GM12872 (cell line): ENCODE data around the gene AFMID.

Source experiments
- CTCF ChIP-seq: IDR thresholded peaks from 3 replicates; pipeline ENCODE4 v1.5.1; 2011; ENCODE audit warnings: low read depth, mild to moderate bottlenecking, low read length, moderate library complexity; ENCODE audit not compliant: insufficient read depth

AFMID gene

GRCh38 chr17:78230252-78230962, 43.2 kb downstream of the AFMID start:
- no peak for TF ChIP-seq CTCF

- no peak for TF ChIP-seq CTCF
Measured at GRCh38 chr17:78230996-78231935, 44.1 kb downstream of the AFMID start, which contains the start of gene TMEM235. Gene TMEM235, plus strand, starts transcription at chr17:78231631. Its CDS starts 393 bp downstream, at chr17:78232024.

- no peak for TF ChIP-seq CTCF
Measured at GRCh38 chr17:78231991-78232858, 45.1 kb downstream of the AFMID start.

GRCh38 chr17:78232859-78233173, 45.7 kb downstream of the AFMID start:
- TF ChIP-seq CTCF = no peak

DNA sequence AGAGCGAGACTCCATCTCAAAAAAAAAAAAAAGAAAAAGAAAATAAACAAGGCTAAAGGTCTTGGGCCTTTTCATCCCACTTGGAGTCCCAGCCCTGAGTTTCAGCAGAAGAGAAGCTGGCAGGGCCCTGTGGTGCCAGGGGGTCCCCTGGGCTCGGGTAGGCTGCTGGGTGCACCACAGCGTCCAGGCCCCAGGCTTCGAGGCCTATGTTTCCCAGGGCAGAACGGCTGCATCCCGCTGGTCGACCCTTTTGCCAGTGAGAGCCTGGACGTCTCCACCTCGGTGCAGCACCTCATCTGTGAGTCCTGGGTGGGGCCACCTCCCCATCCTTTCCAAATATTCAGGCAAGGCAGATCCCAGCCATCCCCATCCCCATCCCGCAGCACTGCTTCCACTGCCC, 46.5 kb downstream of the AFMID start:
- TF ChIP-seq CTCF = no peak

DNA sequence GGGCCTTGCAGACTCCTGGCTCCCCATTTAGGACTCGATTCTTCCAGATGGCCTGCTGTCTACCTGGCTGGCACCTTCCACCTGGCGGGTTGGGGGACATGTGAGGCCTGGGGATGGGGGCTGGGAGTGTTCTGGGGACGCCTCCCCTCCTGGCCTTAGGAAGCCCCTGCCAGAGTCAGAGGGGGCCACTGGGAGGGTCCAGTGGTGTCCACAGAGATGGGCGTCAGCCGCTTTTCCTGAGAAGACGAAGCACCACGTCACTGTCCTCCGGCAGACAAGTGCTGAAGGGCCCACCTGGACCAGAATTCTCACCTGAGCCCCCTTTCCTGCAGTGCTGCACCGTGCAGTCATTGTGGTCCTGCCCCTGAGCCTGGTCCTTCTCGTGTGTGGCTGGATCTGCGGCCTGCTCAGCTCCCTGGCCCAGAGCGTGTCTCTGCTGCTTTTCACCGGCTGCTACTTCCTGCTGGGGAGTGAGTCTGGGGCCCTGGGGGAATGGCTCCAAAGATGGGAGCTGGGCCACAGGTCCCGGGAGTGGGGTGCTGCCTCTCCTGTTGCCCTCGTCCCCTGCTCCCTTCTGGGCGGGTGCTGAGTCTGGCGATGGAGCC, 47.2 kb downstream of the AFMID start:
- TF ChIP-seq CTCF = no peak
